Bone marrow (tissue), 2 donors: ENCODE data around the gene ST6GALNAC5.
"Not testable (repeated sequence)": the region's sequence is repeated elsewhere in the genome, so short reads cannot be mapped to it uniquely, and the experiment has no call there.

Experiments
- DNase-seq, 2 donors: peaks; one replicate each; lab custom pipeline; 2025; lab: John Stamatoyannopoulos, UW

Gene ST6GALNAC5

GRCh38 chr1:76868154-76868882 lies 1.0 kb downstream of the ST6GALNAC5 start:
- no peak for DNase-seq

- DNase-seq: no peak
These were observed 1.6 kb downstream of the ST6GALNAC5 start for GRCh38 chr1:76868916-76869315.

- DNase-seq: no peak
These were observed 2.8 kb downstream of the ST6GALNAC5 start for GRCh38 chr1:76870037-76870436.

- no peak for DNase-seq
These were observed 4.2 kb downstream of the ST6GALNAC5 start for GRCh38 chr1:76871355-76871974.

GRCh38 chr1:76872944-76873343 lies 5.7 kb downstream of the ST6GALNAC5 start:
- DNase-seq: no peak

- DNase-seq: no peak
These were observed 9.5 kb downstream of the ST6GALNAC5 start for GRCh38 chr1:76876655-76877395.

GRCh38 chr1:76879014-76879413 lies 11.7 kb downstream of the ST6GALNAC5 start:
- DNase-seq: not testable (repeated sequence)

- DNase-seq: no peak
These were observed 14.5 kb downstream of the ST6GALNAC5 start for GRCh38 chr1:76881762-76882161.

GRCh38 chr1:76891931-76892622 lies 24.8 kb downstream of the ST6GALNAC5 start:
- no peak for DNase-seq

GRCh38 chr1:76892675-76893074 lies 25.4 kb downstream of the ST6GALNAC5 start:
- DNase-seq: no peak

- DNase-seq: peak in 1 of 2 donors; percentile 16
These were observed 34.0 kb downstream of the ST6GALNAC5 start for GRCh38 chr1:76901158-76901767.

GRCh38 chr1:76905876-76906595 lies 38.8 kb downstream of the ST6GALNAC5 start:
- DNase-seq: no peak

- no peak for DNase-seq
These were observed 42.0 kb downstream of the ST6GALNAC5 start for GRCh38 chr1:76909311-76909710.

GRCh38 chr1:76919085-76919484 lies 51.8 kb downstream of the ST6GALNAC5 start:
- no peak for DNase-seq

GRCh38 chr1:76921590-76921989 lies 54.3 kb downstream of the ST6GALNAC5 start:
- no peak for DNase-seq

GRCh38 chr1:76925825-76926224 lies 58.5 kb downstream of the ST6GALNAC5 start:
- DNase-seq: no peak

GRCh38 chr1:76928522-76928921 lies 61.2 kb downstream of the ST6GALNAC5 start:
- DNase-seq: no peak

- no peak for DNase-seq
These were observed 61.9 kb downstream of the ST6GALNAC5 start for GRCh38 chr1:76929136-76929535.

GRCh38 chr1:76933847-76934815 lies 66.9 kb downstream of the ST6GALNAC5 start:
- DNase-seq: no peak

- DNase-seq: no peak
These were observed 71.0 kb downstream of the ST6GALNAC5 start for GRCh38 chr1:76938304-76938703.
